Hematopoietic multipotent progenitor cell treated with erythropoietin and hydrocortisone succinate and interleukin-3 and kit ligand, for 6 days (in vitro differentiated cells): ENCODE data around the gene FBXO4.
"Not testable (repeated sequence)": the region's sequence is repeated elsewhere in the genome, so short reads cannot be mapped to it uniquely, and the experiment has no call there.

Experiments used
- DNase-seq: peaks from one replicate; pipeline ENCODE4 v3.0.0-alpha.2; 2015

The FBXO4 gene

GRCh38 chr5:41925555-41925951 is 472 bp downstream of the FBXO4 start:
- DNase-seq = peak; percentile 56

- peak; percentile 10 for DNase-seq
Observed at GRCh38 chr5:41927604-41928003, 2.5 kb downstream of the FBXO4 start.

GRCh38 chr5:41929035-41929434 is 4.0 kb downstream of the FBXO4 start:
- no peak for DNase-seq

- no peak for DNase-seq
Observed at GRCh38 chr5:41932770-41933169, 7.7 kb downstream of the FBXO4 start.

GRCh38 chr5:41935544-41935943 is 10.5 kb downstream of the FBXO4 start:
- no peak for DNase-seq

GRCh38 chr5:41940641-41941040 is 15.6 kb downstream of the FBXO4 start:
- no peak for DNase-seq

GRCh38 chr5:41945332-41945955 is 20.4 kb downstream of the FBXO4 start:
- not testable (repeated sequence) for DNase-seq

- DNase-seq = no peak
Observed at GRCh38 chr5:41951224-41951623, 26.1 kb downstream of the FBXO4 start.

- no peak for DNase-seq
Observed at GRCh38 chr5:41954286-41954685, 29.2 kb downstream of the FBXO4 start.

GRCh38 chr5:41955432-41956024 is 30.4 kb downstream of the FBXO4 start:
- DNase-seq = no peak

GRCh38 chr5:41956943-41957342 is 31.9 kb downstream of the FBXO4 start:
- DNase-seq = no peak

- no peak for DNase-seq
Observed at GRCh38 chr5:41960481-41960880, 35.4 kb downstream of the FBXO4 start.

- no peak for DNase-seq
Observed at GRCh38 chr5:41961736-41962135, 36.7 kb downstream of the FBXO4 start.

GRCh38 chr5:41962491-41962890 is 37.4 kb downstream of the FBXO4 start:
- DNase-seq = no peak

- no peak for DNase-seq
Observed at GRCh38 chr5:41966401-41967105, 41.5 kb downstream of the FBXO4 start.

- no peak for DNase-seq
Observed at GRCh38 chr5:41967401-41967800, 42.3 kb downstream of the FBXO4 start.

GRCh38 chr5:41968153-41968723 is 43.2 kb downstream of the FBXO4 start:
- DNase-seq = no peak

GRCh38 chr5:41973087-41973486 is 48.0 kb downstream of the FBXO4 start:
- DNase-seq = no peak

- DNase-seq = no peak
Observed at GRCh38 chr5:41973887-41974286, 48.8 kb downstream of the FBXO4 start.

GRCh38 chr5:41978676-41979075 is 53.6 kb downstream of the FBXO4 start:
- DNase-seq = no peak

GRCh38 chr5:41980396-41980795 is 55.3 kb downstream of the FBXO4 start:
- DNase-seq = no peak

GRCh38 chr5:41980870-41981269 is 55.8 kb downstream of the FBXO4 start:
- DNase-seq = no peak

GRCh38 chr5:41982858-41983257 is 57.8 kb downstream of the FBXO4 start:
- not testable (repeated sequence) for DNase-seq

- no peak for DNase-seq
Observed at GRCh38 chr5:41983284-41983683, 58.2 kb downstream of the FBXO4 start.
